ENCODE measurements around the gene BPIFB2. TPM values are rescaled to one million over a fixed set of nuclear protein-coding genes. Genes with fewer than 3 reads are reported as not detected.

Gene BPIFB2
- total RNA-seq, 1 donor from 2014 or later = not detected

GRCh38 chr20:32983459-32984112 lies 23.9 kb upstream of the BPIFB2 start:
- H3K4me3 ChIP-seq (ENCODE audit: low read depth, low read length) = no peak overlapping the region
- TF ChIP-seq CTCF (conservative IDR thresholded peaks at IDR 0.05; ENCODE audit: low read depth, low read length) = no peak
- no peak for DNase-seq (ENCODE audit: low read depth)

- no peak for DNase-seq (ENCODE audit: low read depth)
- TF ChIP-seq CTCF (conservative IDR thresholded peaks at IDR 0.05; ENCODE audit: low read depth, low read length) = no peak
Measured at GRCh38 chr20:32984196-32984595, 23.3 kb upstream of the BPIFB2 start.

GRCh38 chr20:32984631-32985354 lies 22.7 kb upstream of the BPIFB2 start:
- no peak overlapping the region for H3K4me3 ChIP-seq (ENCODE audit: low read depth, low read length)
- TF ChIP-seq CTCF (conservative IDR thresholded peaks at IDR 0.05; ENCODE audit: low read depth, low read length) = no peak
- DNase-seq (ENCODE audit: low read depth) = no peak

More at GRCh38 chr20:32984196-32984595, 23.3 kb upstream of the BPIFB2 start:
- no peak overlapping the region for H3K4me3 ChIP-seq (ENCODE audit: low read depth, low read length)

- no peak for DNase-seq (ENCODE audit: low read depth)
- TF ChIP-seq CTCF (conservative IDR thresholded peaks at IDR 0.05; ENCODE audit: low read depth, low read length) = no peak
- H3K4me3 ChIP-seq (ENCODE audit: low read depth, low read length) = no peak overlapping the region
Measured at GRCh38 chr20:32985596-32985995, 21.9 kb upstream of the BPIFB2 start.

- H3K4me3 ChIP-seq (ENCODE audit: low read depth, low read length) = no peak overlapping the region
- DNase-seq (ENCODE audit: low read depth) = no peak
- TF ChIP-seq CTCF (conservative IDR thresholded peaks at IDR 0.05; ENCODE audit: low read depth, low read length) = no peak
Measured at GRCh38 chr20:32986331-32986966, 21.1 kb upstream of the BPIFB2 start.

- TF ChIP-seq CTCF (conservative IDR thresholded peaks at IDR 0.05; ENCODE audit: low read depth, low read length) = no peak
- DNase-seq (ENCODE audit: low read depth) = no peak
- no peak overlapping the region for H3K4me3 ChIP-seq (ENCODE audit: low read depth, low read length)
Measured at GRCh38 chr20:32987044-32987825, 20.3 kb upstream of the BPIFB2 start.

Data from epithelial cell of proximal tubule (primary cell).